EL (cell line): ENCODE measurements around the gene PRR7.

Experiments used
- DNase-seq: peaks from one replicate; pipeline ENCODE4 v3.0.0-alpha.2; 2016

PRR7 gene

GRCh38 chr5:177425196-177425800, 21.3 kb upstream of the PRR7 start:
- DNase-seq, result no peak

GRCh38 chr5:177425801-177426565, 20.6 kb upstream of the PRR7 start:
- DNase-seq, result peak; percentile 100

GRCh38 chr5:177426566-177427210, 19.9 kb upstream of the PRR7 start, which contains the start of gene GRK6:
Gene GRK6 (plus strand): TSS chr5:177426676. CDS start chr5:177426846, 170 bp downstream.
- peak; percentile 40 for DNase-seq

- peak; percentile 33 for DNase-seq
Observed at GRCh38 chr5:177427211-177427822, 19.3 kb upstream of the PRR7 start.

GRCh38 chr5:177427919-177428573, 18.6 kb upstream of the PRR7 start:
- DNase-seq, result no peak

GRCh38 chr5:177428574-177429217, 17.9 kb upstream of the PRR7 start:
- DNase-seq, result no peak

GRCh38 chr5:177429248-177430040, 17.2 kb upstream of the PRR7 start:
- DNase-seq, result no peak

- DNase-seq, result no peak
Observed at GRCh38 chr5:177430140-177430951, 16.3 kb upstream of the PRR7 start.

- DNase-seq, result no peak
Observed at GRCh38 chr5:177430972-177431316, 15.7 kb upstream of the PRR7 start.

GRCh38 chr5:177431317-177432142, 15.1 kb upstream of the PRR7 start:
- no peak for DNase-seq

GRCh38 chr5:177432143-177432838, 14.3 kb upstream of the PRR7 start:
- DNase-seq, result no peak

GRCh38 chr5:177432839-177433657, 13.6 kb upstream of the PRR7 start:
- no peak for DNase-seq

- no peak for DNase-seq
Observed at GRCh38 chr5:177433658-177434217, 12.9 kb upstream of the PRR7 start.

- no peak for DNase-seq
Observed at GRCh38 chr5:177434437-177434836, 12.2 kb upstream of the PRR7 start.

- DNase-seq, result no peak
Observed at GRCh38 chr5:177434942-177435738, 11.5 kb upstream of the PRR7 start.

GRCh38 chr5:177435847-177436536, 10.6 kb upstream of the PRR7 start:
- DNase-seq, result no peak
